Sigmoid colon (tissue), 7 donors: Measurements from ENCODE around the gene HSPH1. TPM values are rescaled to one million over a fixed set of nuclear protein-coding genes. Genes with fewer than 3 reads are reported as not detected.

Experiments
- DNase-seq: peaks from one replicate; pipeline ENCODE4 v3.0.0-alpha.2; 2019
- H3K27ac ChIP-seq, 4 donors: fragments of 200-600 bp; sonication (generic); one replicate each; pipeline ENCODE4 v1.5.1; 2016 to 2019; ENCODE audit warnings: mild to moderate bottlenecking in 1 of 4
- H3K27me3 ChIP-seq, 3 donors: fragments of 200-600 bp; sonication (generic); one replicate each; pipeline ENCODE4 v1.5.1; 2019; ENCODE audit warnings: mild to moderate bottlenecking in 1 of 3
- H3K36me3 ChIP-seq, 4 donors: fragments of 200-600 bp; sonication (generic); one replicate each; pipeline ENCODE4 v1.5.1; 2016 to 2019
- H3K4me1 ChIP-seq, 4 donors: fragments of 200-600 bp; sonication (generic); one replicate each; pipeline ENCODE4 v1.5.1; 2017 to 2019
- H3K4me3 ChIP-seq, 4 donors: fragments of 200-600 bp; sonication (generic); one replicate each; pipeline ENCODE4 v1.5.1; 2017 to 2019; ENCODE audit warnings: mild to moderate bottlenecking in 2 of 4, moderate library complexity in 1 of 4
- H3K9me3 ChIP-seq, 4 donors: fragments of 200-600 bp in 3 of 4; sonication (generic) in 3 of 4; one replicate each; pipeline versions ENCODE4 v1.5.1 to v1.6.1; 2013 to 2019
- EP300 ChIP-seq, 4 donors: sonication (generic); formaldehyde crosslinking; IDR thresholded peaks; one replicate each; pipeline ENCODE4 v1.6.1; 2017; ENCODE audit warnings: antibody characterized with exemption in 4 of 4
- POLR2A ChIP-seq, 2 donors: fragments of 450-650 bp; IDR thresholded peaks; one replicate each; pipeline ENCODE4 v1.6.1; 2016; ENCODE audit warnings: antibody characterized with exemption in 2 of 2, mild to moderate bottlenecking in 2 of 2, moderate library complexity in 2 of 2
- POLR2AphosphoS5 ChIP-seq, 4 donors: sonication (generic); formaldehyde crosslinking; IDR thresholded peaks; one replicate each; pipeline ENCODE4 v1.6.1; 2017; ENCODE audit warnings: antibody characterized with exemption in 4 of 4
- WGBS, 2 donors: extraction: QIAGEN DNeasy Blood & Tissue Kit; methylation state at CpG; one replicate each; pipeline ENCODE4 v1.1.7; 2013; 5-methylcytosine and 5-hydroxymethylcytosine counted together
- intact Hi-C: fragments of 100-400 bp; cut with DNase I; formaldehyde crosslinking; loops from one replicate; pipeline ENCODE4 v1.15.1; 2023
- polyA plus RNA-seq, 3 donors: library from polyadenylated mRNA; stranded (reverse); fragments of 200-250 nt; gene quantifications; one replicate each; pipeline ENCODE4 v1.2.3, GENCODE V29; 2013
- total RNA-seq, 4 donors: library from RNA; depleted of rRNA; stranded (reverse); fragments of >200 nt; gene quantifications; one replicate each; pipeline ENCODE4 v1.1.0, GENCODE V29; 2016
- TF ChIP-seq, protein P1 (sequence below), 4 experiments: fragments of 450-650 bp in 3 of 4; fragments of 200-600 bp in 1 of 4; IDR thresholded peaks; one replicate each; pipeline ENCODE4 v1.5.1; 2016 to 2019; ENCODE audit warnings: antibody characterized with exemption in 4 of 4, mild to moderate bottlenecking in 3 of 4, moderate library complexity in 2 of 4
- donor health status: healthy with polysubstance abuse.
- donor health status: Bipolar disorder and iron deficiency.
- donor health status: healthy.

HSPH1 gene
- total and polyA plus RNA-seq, 7 donors, result 12.0 to 41.5 (median 30.7) TPM

DNA sequence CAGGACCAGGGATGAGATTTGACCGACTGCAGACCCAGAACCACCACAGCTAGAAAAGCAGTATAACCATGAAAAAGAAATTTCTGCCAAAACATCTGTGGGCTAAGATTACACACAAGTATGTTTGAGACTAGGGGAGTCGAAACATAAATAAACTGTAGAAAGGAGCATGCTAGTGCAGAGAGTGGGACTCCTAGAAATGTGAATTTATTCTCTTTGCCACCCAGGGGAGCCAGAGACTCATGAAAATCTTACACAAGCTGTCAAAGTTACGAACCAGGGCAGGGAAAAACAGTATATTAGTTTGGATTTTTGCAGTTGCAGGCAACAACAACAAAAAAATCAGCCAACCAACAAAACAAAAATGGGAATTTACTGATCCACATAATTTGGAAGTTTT, 12.3 kb upstream of the HSPH1 start:
- no peak overlapping the region for H3K4me3 ChIP-seq
- peaks cover 0 to 3% (median 0%) of the 10 kb centered on the region in 4 donors for H3K4me1 ChIP-seq
- no peaks in the 10 kb centered on the region for H3K9me3 ChIP-seq
- TF ChIP-seq, protein P1, sequence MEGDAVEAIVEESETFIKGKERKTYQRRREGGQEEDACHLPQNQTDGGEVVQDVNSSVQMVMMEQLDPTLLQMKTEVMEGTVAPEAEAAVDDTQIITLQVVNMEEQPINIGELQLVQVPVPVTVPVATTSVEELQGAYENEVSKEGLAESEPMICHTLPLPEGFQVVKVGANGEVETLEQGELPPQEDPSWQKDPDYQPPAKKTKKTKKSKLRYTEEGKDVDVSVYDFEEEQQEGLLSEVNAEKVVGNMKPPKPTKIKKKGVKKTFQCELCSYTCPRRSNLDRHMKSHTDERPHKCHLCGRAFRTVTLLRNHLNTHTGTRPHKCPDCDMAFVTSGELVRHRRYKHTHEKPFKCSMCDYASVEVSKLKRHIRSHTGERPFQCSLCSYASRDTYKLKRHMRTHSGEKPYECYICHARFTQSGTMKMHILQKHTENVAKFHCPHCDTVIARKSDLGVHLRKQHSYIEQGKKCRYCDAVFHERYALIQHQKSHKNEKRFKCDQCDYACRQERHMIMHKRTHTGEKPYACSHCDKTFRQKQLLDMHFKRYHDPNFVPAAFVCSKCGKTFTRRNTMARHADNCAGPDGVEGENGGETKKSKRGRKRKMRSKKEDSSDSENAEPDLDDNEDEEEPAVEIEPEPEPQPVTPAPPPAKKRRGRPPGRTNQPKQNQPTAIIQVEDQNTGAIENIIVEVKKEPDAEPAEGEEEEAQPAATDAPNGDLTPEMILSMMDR (IDR thresholded peaks at IDR 0.05), result no peak
- TF ChIP-seq EP300 (IDR thresholded peaks at IDR 0.05) (no peak), POLR2AphosphoS5 (IDR thresholded peaks at IDR 0.05) (no peak), POLR2A (IDR thresholded peaks at IDR 0.05) (no peak)
- no peaks in the 10 kb centered on the region for H3K27me3 ChIP-seq
- intact Hi-C loops, result no loop called here
- no peak for DNase-seq
- H3K36me3 ChIP-seq, result no peaks in the 10 kb centered on the region
- H3K27ac ChIP-seq, result no peak overlapping the region
- whole genome bisulfite sequencing, 2 donors, result 81 to 82% methylated on average over 3 of the region's 3 CpGs

- WGBS, 2 donors, result 82 to 90% methylated on average over 2 of the region's 2 CpGs
- peaks cover 0 to 3% (median 0%) of the 10 kb centered on the region in 4 donors for H3K4me1 ChIP-seq
Observed at GRCh38 chr13:31172535-31172934, 10.8 kb upstream of the HSPH1 start.

GRCh38 chr13:31172001-31172400, 10.3 kb upstream of the HSPH1 start:
- no peak for DNase-seq
- no peaks in the 10 kb centered on the region for H3K27me3 ChIP-seq
- no peaks in the 10 kb centered on the region for H3K36me3 ChIP-seq
- no peak overlapping the region for H3K4me3 ChIP-seq
- TF ChIP-seq POLR2AphosphoS5 (IDR thresholded peaks at IDR 0.05) (no peak), EP300 (IDR thresholded peaks at IDR 0.05) (no peak), POLR2A (IDR thresholded peaks at IDR 0.05) (no peak)
- TF ChIP-seq, protein P1 (IDR thresholded peaks at IDR 0.05), result no peak
- H3K4me1 ChIP-seq, result peaks cover 0 to 3% (median 0%) of the 10 kb centered on the region in 4 donors
- no peaks in the 10 kb centered on the region for H3K9me3 ChIP-seq
- WGBS, 2 donors, result 93 to 94% methylated on average over 3 of the region's 3 CpGs
- H3K27ac ChIP-seq, result no peak overlapping the region
- intact Hi-C loops, result no loop called here

More at GRCh38 chr13:31172535-31172934, 10.8 kb upstream of the HSPH1 start:
- H3K36me3 ChIP-seq, result no peaks in the 10 kb centered on the region
- no peak overlapping the region for H3K27ac ChIP-seq
- no peak for DNase-seq
- no peaks in the 10 kb centered on the region for H3K9me3 ChIP-seq
- TF ChIP-seq POLR2A (IDR thresholded peaks at IDR 0.05) (no peak), POLR2AphosphoS5 (IDR thresholded peaks at IDR 0.05) (no peak), EP300 (IDR thresholded peaks at IDR 0.05) (no peak)
- TF ChIP-seq, protein P1 (IDR thresholded peaks at IDR 0.05), result no peak
- intact Hi-C loops, result no loop called here
- no peaks in the 10 kb centered on the region for H3K27me3 ChIP-seq
- no peak overlapping the region for H3K4me3 ChIP-seq

- no peak for DNase-seq
- TF ChIP-seq EP300 (IDR thresholded peaks at IDR 0.05) (no peak), POLR2AphosphoS5 (IDR thresholded peaks at IDR 0.05) (no peak), POLR2A (IDR thresholded peaks at IDR 0.05) (no peak)
- TF ChIP-seq, protein P1 (IDR thresholded peaks at IDR 0.05), result no peak
- intact Hi-C loops, result loop anchor here (10.0 kb wide), 1 partner anchor 294 kb away; no protein-coding TSS in a partner anchor
Observed at GRCh38 chr13:31168736-31169135, 7.0 kb upstream of the HSPH1 start.

GRCh38 chr13:31168166-31168565, 6.5 kb upstream of the HSPH1 start:
- Histone ChIP-seq H3K4me1 (peaks cover 0 to under 1% (median 0%) of the 10 kb centered on the region in 4 donors), H3K27me3 (no peaks in the 10 kb centered on the region), H3K27ac (no peak overlapping the region), H3K4me3 (no peak overlapping the region), H3K36me3 (no peaks in the 10 kb centered on the region), H3K9me3 (no peaks in the 10 kb centered on the region)
- TF ChIP-seq POLR2AphosphoS5 (IDR thresholded peaks at IDR 0.05) (no peak), EP300 (IDR thresholded peaks at IDR 0.05) (no peak), POLR2A (IDR thresholded peaks at IDR 0.05) (no peak)
- TF ChIP-seq, protein P1 (IDR thresholded peaks at IDR 0.05), result no peak
- no peak for DNase-seq
- 33 to 39% methylated on average over 2 of the region's 2 CpGs for WGBS, 2 donors
- intact Hi-C loops, result loop anchor here (10.0 kb wide), 1 partner anchor 293 kb away; no protein-coding TSS in a partner anchor

More at GRCh38 chr13:31168736-31169135, 7.0 kb upstream of the HSPH1 start:
- 46 to 79% methylated on average over 11 of the region's 11 CpGs for WGBS, 2 donors
- Histone ChIP-seq H3K36me3 (no peaks in the 10 kb centered on the region), H3K4me1 (no peaks in the 10 kb centered on the region), H3K9me3 (no peaks in the 10 kb centered on the region), H3K27me3 (no peaks in the 10 kb centered on the region), H3K4me3 (no peak overlapping the region), H3K27ac (no peak overlapping the region)
